ENCODE results near the gene ZBED5. TPM values are rescaled to one million over a fixed set of nuclear protein-coding genes. Genes with fewer than 3 reads are reported as not detected.

ZBED5 gene
- total and polyA plus RNA-seq, 9 of the 15 experiments (the other 6 are each of a cell fraction or from before 2014, with no cell fraction given): 12.4 to 70.7 (median 26.8) TPM

DNA sequence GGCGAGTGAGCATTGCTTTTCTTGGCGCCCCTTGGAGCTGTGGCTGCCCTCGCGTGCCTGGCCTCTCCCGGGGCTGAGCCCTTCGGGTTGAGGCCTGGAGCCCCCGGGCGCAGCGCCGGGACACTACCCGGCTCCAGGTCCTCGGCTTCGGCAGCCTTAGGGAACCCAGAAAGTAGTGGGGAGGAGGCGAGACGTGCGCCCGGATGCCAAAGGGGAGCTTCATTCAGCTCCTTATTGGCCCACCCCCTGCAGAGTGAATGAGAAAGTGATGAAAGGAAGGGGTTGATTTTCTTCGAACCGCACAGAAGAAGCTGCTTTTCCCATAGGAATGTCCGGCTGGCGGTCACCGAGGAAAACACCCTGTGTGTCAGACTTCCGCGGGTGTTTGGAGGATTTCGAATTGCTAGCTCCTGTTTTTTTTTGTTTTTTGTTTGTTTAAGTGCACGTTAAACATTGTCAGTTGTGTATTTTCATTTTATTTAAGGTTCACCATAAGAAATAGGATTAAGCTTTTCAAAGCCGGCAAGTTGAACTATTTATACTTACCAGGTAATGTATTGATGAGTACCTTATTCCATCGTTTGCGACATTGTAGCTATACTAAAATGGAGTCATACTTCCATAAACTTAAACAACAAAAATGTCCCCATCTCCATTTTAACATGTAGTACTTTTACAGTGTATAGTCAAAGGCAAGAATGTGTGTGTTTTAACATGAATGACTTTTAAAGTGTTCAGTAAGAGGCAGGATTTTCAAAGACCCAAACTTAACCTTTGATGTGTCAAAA, 48.3 kb downstream of the ZBED5 start (continued):
- no peak for TF ChIP-seq FOXP4 (CRISPR knock-in tag; IDR thresholded peaks at IDR 0.05; ENCODE audit: borderline replicate concordance)
- TF ChIP-seq NR2C1 (IDR thresholded peaks at IDR 0.05): no peak
- TF ChIP-seq NR2C1 (tag; IDR thresholded peaks at IDR 0.05): no peak
- TF ChIP-seq BACH1 (tag; IDR thresholded peaks at IDR 0.05): no peak
- no peak for TF ChIP-seq HMGN3 (IDR thresholded peaks at IDR 0.05; ENCODE audit: borderline replicate concordance, extremely low read depth, insufficient read length, low read depth, low read length)
- TF ChIP-seq, protein P1, sequence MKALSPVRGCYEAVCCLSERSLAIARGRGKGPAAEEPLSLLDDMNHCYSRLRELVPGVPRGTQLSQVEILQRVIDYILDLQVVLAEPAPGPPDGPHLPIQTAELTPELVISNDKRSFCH (CRISPR knock-in tag; IDR thresholded peaks at IDR 0.05): no peak
- TF ChIP-seq, protein P1 (tag; IDR thresholded peaks at IDR 0.05): no peak; the same call in 1 of the 2 replicates
- TF ChIP-seq ZNF143 (CRISPR knock-in tag; IDR thresholded peaks at IDR 0.05): no peak
- TF ChIP-seq BDP1 (IDR thresholded peaks at IDR 0.05; ENCODE audit: insufficient read depth, insufficient read length): no peak
- TF ChIP-seq NFATC3 (IDR thresholded peaks at IDR 0.05): peak; percentile 41; the same call in 1 of the 2 replicates
- no peak for TF ChIP-seq JUND (IDR thresholded peaks at IDR 0.05; ENCODE audit: borderline replicate concordance, low read depth, low read length)
- no peak for TF ChIP-seq JUND (tag; IDR thresholded peaks at IDR 0.05; ENCODE audit: borderline replicate concordance, low read depth, low read length)
- TF ChIP-seq NFIC (IDR thresholded peaks at IDR 0.05): peak; percentile 18; the same call in 1 of the 2 replicates
- TF ChIP-seq FOS (IDR thresholded peaks at IDR 0.05; ENCODE audit: extremely low read depth, insufficient read length): no peak
- TF ChIP-seq ZNF217 (CRISPR knock-in tag; IDR thresholded peaks at IDR 0.05): no peak
- peak; percentile 86; the same call in 1 of the 2 replicates for TF ChIP-seq L3MBTL2 (IDR thresholded peaks at IDR 0.05)
- TF ChIP-seq, protein P2, sequence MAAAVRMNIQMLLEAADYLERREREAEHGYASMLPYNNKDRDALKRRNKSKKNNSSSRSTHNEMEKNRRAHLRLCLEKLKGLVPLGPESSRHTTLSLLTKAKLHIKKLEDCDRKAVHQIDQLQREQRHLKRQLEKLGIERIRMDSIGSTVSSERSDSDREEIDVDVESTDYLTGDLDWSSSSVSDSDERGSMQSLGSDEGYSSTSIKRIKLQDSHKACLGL (CRISPR knock-in tag; IDR thresholded peaks at IDR 0.05; ENCODE audit: borderline replicate concordance, poor library complexity, severe bottlenecking): no peak
- no peak for TF ChIP-seq UBTF (IDR thresholded peaks at IDR 0.05; ENCODE audit: borderline replicate concordance in 1 of 2, low read depth in 2 of 2, low read length in 2 of 2)
- TF ChIP-seq CHCHD3 (CRISPR knock-in tag; IDR thresholded peaks at IDR 0.05): no peak
- TF ChIP-seq PHTF2 (CRISPR knock-in tag; IDR thresholded peaks at IDR 0.05): no peak
